ENCODE results near the gene BCAN. TPM values are rescaled to one million over a fixed set of nuclear protein-coding genes. Genes with fewer than 3 reads are reported as not detected.

The BCAN gene
- total RNA-seq, 1 experiment from 2014 or later, result 3.6 TPM

DNA sequence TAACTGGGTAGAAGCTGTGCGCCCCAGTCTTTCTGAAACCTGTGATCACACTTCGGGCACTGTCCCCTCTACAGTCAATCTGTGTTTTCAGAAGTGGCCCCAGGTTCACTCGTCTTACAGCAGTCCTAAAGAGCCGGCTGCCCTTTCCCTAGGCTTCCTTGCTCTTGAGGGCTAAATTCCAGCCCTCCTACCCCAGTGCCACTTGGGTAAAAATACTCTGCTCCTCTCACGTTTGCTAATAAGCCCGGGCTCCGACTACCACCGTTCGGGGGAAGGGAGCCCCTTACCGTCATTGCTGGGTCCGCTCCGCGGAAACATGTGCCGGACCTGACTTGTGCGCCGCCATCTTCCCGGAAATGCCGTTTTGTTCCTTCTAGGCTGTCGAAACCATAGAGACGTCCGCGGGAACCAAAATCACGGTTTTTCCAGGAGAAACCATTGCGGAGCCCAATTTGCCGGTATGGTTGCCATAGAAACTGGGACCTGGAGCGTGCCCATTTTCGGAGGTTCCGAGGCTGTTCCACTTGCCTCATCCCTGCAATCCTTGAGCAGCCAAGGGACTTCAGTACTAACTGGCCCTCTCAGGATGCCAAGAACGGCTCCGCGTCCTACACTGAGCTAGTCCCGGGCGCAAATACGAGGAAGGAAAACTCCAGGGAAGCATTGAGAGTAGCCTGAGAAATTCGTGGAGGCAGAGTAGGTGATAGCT lies 40.6 kb upstream of the BCAN start, which contains the start of gene GPATCH4 (continued):
- peak; percentile 44; the same call in 1 of the 2 replicates for TF ChIP-seq FOXP1 (CRISPR knock-in tag; IDR thresholded peaks at IDR 0.05; ENCODE audit: borderline replicate concordance)
- TF ChIP-seq PRRX2 (CRISPR knock-in tag; IDR thresholded peaks at IDR 0.05), result no peak
- no peak for TF ChIP-seq PRDM15 (CRISPR knock-in tag; IDR thresholded peaks at IDR 0.05)
- no peak for TF ChIP-seq ZNF263 (CRISPR knock-in tag; IDR thresholded peaks at IDR 0.05; ENCODE audit: low read depth)
- peak; percentile 68; the same call in 1 of the 2 replicates for TF ChIP-seq ESRRA (CRISPR knock-in tag; IDR thresholded peaks at IDR 0.05; ENCODE audit: borderline replicate concordance)
- TF ChIP-seq GTF2I (CRISPR knock-in tag; conservative IDR thresholded peaks at IDR 0.05), result no peak
- TF ChIP-seq, protein P1, sequence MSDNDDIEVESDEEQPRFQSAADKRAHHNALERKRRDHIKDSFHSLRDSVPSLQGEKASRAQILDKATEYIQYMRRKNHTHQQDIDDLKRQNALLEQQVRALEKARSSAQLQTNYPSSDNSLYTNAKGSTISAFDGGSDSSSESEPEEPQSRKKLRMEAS (CRISPR knock-in tag; IDR thresholded peaks at IDR 0.05), result peak; percentile 98
- TF ChIP-seq CBFB (CRISPR knock-in tag; IDR thresholded peaks at IDR 0.05; ENCODE audit: low read depth), result no peak
- TF ChIP-seq, protein P2, sequence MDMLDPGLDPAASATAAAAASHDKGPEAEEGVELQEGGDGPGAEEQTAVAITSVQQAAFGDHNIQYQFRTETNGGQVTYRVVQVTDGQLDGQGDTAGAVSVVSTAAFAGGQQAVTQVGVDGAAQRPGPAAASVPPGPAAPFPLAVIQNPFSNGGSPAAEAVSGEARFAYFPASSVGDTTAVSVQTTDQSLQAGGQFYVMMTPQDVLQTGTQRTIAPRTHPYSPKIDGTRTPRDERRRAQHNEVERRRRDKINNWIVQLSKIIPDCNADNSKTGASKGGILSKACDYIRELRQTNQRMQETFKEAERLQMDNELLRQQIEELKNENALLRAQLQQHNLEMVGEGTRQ (CRISPR knock-in tag; IDR thresholded peaks at IDR 0.05), result peak; percentile 25; the same call in 1 of the 2 replicates
- 0 out of 2 replicates have a peak, but pooled peaks have one; percentile 51 for TF ChIP-seq ZNF232 (CRISPR knock-in tag; IDR thresholded peaks at IDR 0.05)
- no peak for TF ChIP-seq ZNF121 (CRISPR knock-in tag; IDR thresholded peaks at IDR 0.05)
- TF ChIP-seq E2F5 (CRISPR knock-in tag; IDR thresholded peaks at IDR 0.05), result peak; percentile 68; the same call in 1 of the 2 replicates
- TF ChIP-seq, protein P3, sequence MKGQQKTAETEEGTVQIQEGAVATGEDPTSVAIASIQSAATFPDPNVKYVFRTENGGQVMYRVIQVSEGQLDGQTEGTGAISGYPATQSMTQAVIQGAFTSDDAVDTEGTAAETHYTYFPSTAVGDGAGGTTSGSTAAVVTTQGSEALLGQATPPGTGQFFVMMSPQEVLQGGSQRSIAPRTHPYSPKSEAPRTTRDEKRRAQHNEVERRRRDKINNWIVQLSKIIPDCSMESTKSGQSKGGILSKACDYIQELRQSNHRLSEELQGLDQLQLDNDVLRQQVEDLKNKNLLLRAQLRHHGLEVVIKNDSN (CRISPR knock-in tag; IDR thresholded peaks at IDR 0.05), result peak; percentile 52; the same call in 1 of the 2 replicates
- peak; percentile 18; the same call in 1 of the 2 replicates for TF ChIP-seq CREB1 (CRISPR knock-in tag; IDR thresholded peaks at IDR 0.05)
- TF ChIP-seq, protein P4, sequence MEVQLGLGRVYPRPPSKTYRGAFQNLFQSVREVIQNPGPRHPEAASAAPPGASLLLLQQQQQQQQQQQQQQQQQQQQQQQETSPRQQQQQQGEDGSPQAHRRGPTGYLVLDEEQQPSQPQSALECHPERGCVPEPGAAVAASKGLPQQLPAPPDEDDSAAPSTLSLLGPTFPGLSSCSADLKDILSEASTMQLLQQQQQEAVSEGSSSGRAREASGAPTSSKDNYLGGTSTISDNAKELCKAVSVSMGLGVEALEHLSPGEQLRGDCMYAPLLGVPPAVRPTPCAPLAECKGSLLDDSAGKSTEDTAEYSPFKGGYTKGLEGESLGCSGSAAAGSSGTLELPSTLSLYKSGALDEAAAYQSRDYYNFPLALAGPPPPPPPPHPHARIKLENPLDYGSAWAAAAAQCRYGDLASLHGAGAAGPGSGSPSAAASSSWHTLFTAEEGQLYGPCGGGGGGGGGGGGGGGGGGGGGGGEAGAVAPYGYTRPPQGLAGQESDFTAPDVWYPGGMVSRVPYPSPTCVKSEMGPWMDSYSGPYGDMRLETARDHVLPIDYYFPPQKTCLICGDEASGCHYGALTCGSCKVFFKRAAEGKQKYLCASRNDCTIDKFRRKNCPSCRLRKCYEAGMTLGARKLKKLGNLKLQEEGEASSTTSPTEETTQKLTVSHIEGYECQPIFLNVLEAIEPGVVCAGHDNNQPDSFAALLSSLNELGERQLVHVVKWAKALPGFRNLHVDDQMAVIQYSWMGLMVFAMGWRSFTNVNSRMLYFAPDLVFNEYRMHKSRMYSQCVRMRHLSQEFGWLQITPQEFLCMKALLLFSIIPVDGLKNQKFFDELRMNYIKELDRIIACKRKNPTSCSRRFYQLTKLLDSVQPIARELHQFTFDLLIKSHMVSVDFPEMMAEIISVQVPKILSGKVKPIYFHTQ (CRISPR knock-in tag; IDR thresholded peaks at IDR 0.05), result no peak
- TF ChIP-seq, protein P5, sequence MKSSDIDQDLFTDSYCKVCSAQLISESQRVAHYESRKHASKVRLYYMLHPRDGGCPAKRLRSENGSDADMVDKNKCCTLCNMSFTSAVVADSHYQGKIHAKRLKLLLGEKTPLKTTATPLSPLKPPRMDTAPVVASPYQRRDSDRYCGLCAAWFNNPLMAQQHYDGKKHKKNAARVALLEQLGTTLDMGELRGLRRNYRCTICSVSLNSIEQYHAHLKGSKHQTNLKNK (CRISPR knock-in tag; IDR thresholded peaks at IDR 0.05), result no peak
- no peak for TF ChIP-seq SMAD4 (CRISPR knock-in tag; IDR thresholded peaks at IDR 0.05)
- no peak for TF ChIP-seq ATF2 (CRISPR knock-in tag; IDR thresholded peaks at IDR 0.05; ENCODE audit: borderline replicate concordance, low read depth)
- TF ChIP-seq HMGA2 (CRISPR knock-in tag; IDR thresholded peaks at IDR 0.05), result no peak
- TF ChIP-seq TEAD1 (CRISPR knock-in tag; IDR thresholded peaks at IDR 0.05), result peak; percentile 88; the same call in 1 of the 2 replicates
- TF ChIP-seq FOXK1 (CRISPR knock-in tag; IDR thresholded peaks at IDR 0.05), result no peak
- peak; percentile 70; the same call in 1 of the 2 replicates for TF ChIP-seq GABPB1 (CRISPR knock-in tag; IDR thresholded peaks at IDR 0.05)
- TF ChIP-seq, protein P6, sequence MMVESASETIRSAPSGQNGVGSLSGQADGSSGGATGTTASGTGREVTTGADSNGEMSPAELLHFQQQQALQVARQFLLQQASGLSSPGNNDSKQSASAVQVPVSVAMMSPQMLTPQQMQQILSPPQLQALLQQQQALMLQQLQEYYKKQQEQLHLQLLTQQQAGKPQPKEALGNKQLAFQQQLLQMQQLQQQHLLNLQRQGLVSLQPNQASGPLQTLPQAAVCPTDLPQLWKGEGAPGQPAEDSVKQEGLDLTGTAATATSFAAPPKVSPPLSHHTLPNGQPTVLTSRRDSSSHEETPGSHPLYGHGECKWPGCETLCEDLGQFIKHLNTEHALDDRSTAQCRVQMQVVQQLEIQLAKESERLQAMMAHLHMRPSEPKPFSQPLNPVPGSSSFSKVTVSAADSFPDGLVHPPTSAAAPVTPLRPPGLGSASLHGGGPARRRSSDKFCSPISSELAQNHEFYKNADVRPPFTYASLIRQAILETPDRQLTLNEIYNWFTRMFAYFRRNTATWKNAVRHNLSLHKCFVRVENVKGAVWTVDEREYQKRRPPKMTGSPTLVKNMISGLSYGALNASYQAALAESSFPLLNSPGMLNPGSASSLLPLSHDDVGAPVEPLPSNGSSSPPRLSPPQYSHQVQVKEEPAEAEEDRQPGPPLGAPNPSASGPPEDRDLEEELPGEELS (CRISPR knock-in tag; IDR thresholded peaks at IDR 0.05), result peak; percentile 39; the same call in 1 of the 2 replicates
- peak; percentile 88 for TF ChIP-seq ETV6 (CRISPR knock-in tag; IDR thresholded peaks at IDR 0.05)
